GM18499 (cell line): Measurements from ENCODE around the gene SNRNP25.
"Not testable (repeated sequence)": the region's sequence is repeated elsewhere in the genome, so short reads cannot be mapped to it uniquely, and the experiment has no call there.

ENCODE experiments used
- ATAC-seq: cut with Tn5 transposase; IDR thresholded peaks from one replicate; pipeline ENCODE4 v1.9.1; 2021; ENCODE audit warnings: moderate number of reproducible peaks; ENCODE audit not compliant: insufficient read depth, unreplicated experiment

Gene SNRNP25

GRCh38 chr16:53346-54236 is at the start of gene SNRNP25, which contains the start of gene POLR3K:
TSS of gene SNRNP25 (plus strand) at chr16:53828. CDS start at chr16:54017, 189 bp downstream.
TSS of gene POLR3K (minus strand) at chr16:53608. CDS start at chr16:53586, 22 bp downstream.
- peak; percentile 87 for ATAC-seq

GRCh38 chr16:9903-10665 is 43.5 kb upstream of the SNRNP25 start:
- no peak for ATAC-seq

GRCh38 chr16:10772-11171 is 42.9 kb upstream of the SNRNP25 start:
- not testable (repeated sequence) for ATAC-seq

GRCh38 chr16:17062-17765 is 36.4 kb upstream of the SNRNP25 start:
- not testable (repeated sequence) for ATAC-seq

GRCh38 chr16:20886-21285 is 32.7 kb upstream of the SNRNP25 start:
- not testable (repeated sequence) for ATAC-seq

- not testable (repeated sequence) for ATAC-seq
Measured at GRCh38 chr16:24151-24550, 29.5 kb upstream of the SNRNP25 start.

- ATAC-seq: not testable (repeated sequence)
Measured at GRCh38 chr16:25926-26348, 27.7 kb upstream of the SNRNP25 start.

GRCh38 chr16:30627-31026 is 23.0 kb upstream of the SNRNP25 start:
- ATAC-seq: not testable (repeated sequence)

GRCh38 chr16:33154-33876 is 20.3 kb upstream of the SNRNP25 start:
- not testable (repeated sequence) for ATAC-seq

GRCh38 chr16:33877-34647 is 19.6 kb upstream of the SNRNP25 start:
- ATAC-seq: no peak

- no peak for ATAC-seq
Measured at GRCh38 chr16:34648-34987, 19.0 kb upstream of the SNRNP25 start.

- no peak for ATAC-seq
Measured at GRCh38 chr16:35011-35677, 18.5 kb upstream of the SNRNP25 start.

- no peak for ATAC-seq
Measured at GRCh38 chr16:35678-36305, 17.8 kb upstream of the SNRNP25 start.

GRCh38 chr16:36336-36984 is 17.2 kb upstream of the SNRNP25 start:
- no peak for ATAC-seq

GRCh38 chr16:37511-37910 is 16.1 kb upstream of the SNRNP25 start:
- ATAC-seq: no peak

- not testable (repeated sequence) for ATAC-seq
Measured at GRCh38 chr16:38206-38605, 15.4 kb upstream of the SNRNP25 start.

GRCh38 chr16:38941-39892 is 14.4 kb upstream of the SNRNP25 start:
- no peak for ATAC-seq
